K562 (cell line): ENCODE results near the gene COG6.

ENCODE experiments used
- ATF3 ChIP-seq, 2 experiments: fragments of 450-650 bp in 1 of 2; sonication (generic) in 1 of 2; formaldehyde crosslinking in 1 of 2; IDR thresholded peaks in 1 of 2; conservative IDR thresholded peaks in 1 of 2; 2 replicates each; pipeline versions ENCODE4 v1.6.1 to v1.8.1; 2016 to 2023; ENCODE audit warnings: mild to moderate bottlenecking in 2 of 2, moderate library complexity in 2 of 2, inconsistent platforms in 1 of 2, missing genetic modification reagents in 1 of 2
- CBX2 ChIP-seq: fragments of 200-600 bp; sonication (generic); IDR thresholded peaks from one replicate; pipeline ENCODE4 v1.6.1; 2012; ENCODE audit warnings: mild to moderate bottlenecking, low read length, inconsistent platforms; ENCODE audit not compliant: insufficient read depth, poor library complexity, severe bottlenecking
- HMG20B ChIP-seq: fragments of 250-450 bp; sonication (Bioruptor Pico); IDR thresholded peaks from 2 replicates; pipeline ENCODE4 v1.5.0; 2021; ENCODE audit warnings: mild to moderate bottlenecking
- NELFE ChIP-seq: IDR thresholded peaks from 2 replicates; pipeline ENCODE4 v1.6.1; 2011; ENCODE audit warnings: mild to moderate bottlenecking; ENCODE audit not compliant: insufficient read depth, insufficient read length
- SMARCA5 ChIP-seq: fragments of 450-650 bp; IDR thresholded peaks from 2 replicates; pipeline ENCODE4 v1.6.1; 2016
- TCF7 ChIP-seq: sonication (generic); IDR thresholded peaks from 2 replicates; pipeline ENCODE4 v1.6.1; 2016; ENCODE audit warnings: antibody characterized with exemption, borderline replicate concordance
- TCF7L2 ChIP-seq: fragments of 150-350 bp; IDR thresholded peaks from 2 replicates; pipeline ENCODE4 v1.6.1; 2016; ENCODE audit warnings: low read depth, mild to moderate bottlenecking, low read length, moderate library complexity
- ZFX ChIP-seq: sonication (generic); formaldehyde crosslinking; IDR thresholded peaks from 2 replicates; pipeline ENCODE4 v1.8.0; 2022; ENCODE audit warnings: mild to moderate bottlenecking, missing genetic modification reagents, moderate library complexity

GRCh38 chr13:39784347-39784746 lies 128.9 kb downstream of the COG6 start:
- no peak for TF ChIP-seq TCF7
- TF ChIP-seq SMARCA5, result no peak
- TF ChIP-seq NELFE, result no peak
- no peak for TF ChIP-seq CBX2
- no peak for TF ChIP-seq ATF3 (IDR thresholded peaks at IDR 0.05)
- TF ChIP-seq ATF3 (CRISPR knock-in tag; conservative IDR thresholded peaks at IDR 0.05), result no peak
- no peak for TF ChIP-seq TCF7L2
- TF ChIP-seq HMG20B (CRISPR knock-in tag), result no peak
- no peak for TF ChIP-seq ZFX (CRISPR knock-in tag)
